HG03460 (cell line): ENCODE results near the gene HEBP1.

ENCODE experiments used
- ATAC-seq: cut with Tn5 transposase; IDR thresholded peaks from one replicate; pipeline ENCODE4 v1.9.1; 2021; ENCODE audit not compliant: unreplicated experiment

Gene HEBP1

GRCh38 chr12:12992418-12993130, 7.5 kb downstream of the HEBP1 start:
- ATAC-seq, result no peak

- no peak for ATAC-seq
These were observed 9.2 kb downstream of the HEBP1 start for GRCh38 chr12:12990700-12991468.

- ATAC-seq, result no peak
These were observed 12.6 kb downstream of the HEBP1 start for GRCh38 chr12:12987421-12987820.

GRCh38 chr12:12986775-12987331, 13.2 kb downstream of the HEBP1 start:
- no peak for ATAC-seq

- no peak for ATAC-seq
These were observed 14.2 kb downstream of the HEBP1 start for GRCh38 chr12:12985817-12986408.

GRCh38 chr12:12984149-12984548, 15.9 kb downstream of the HEBP1 start:
- no peak for ATAC-seq

- ATAC-seq, result no peak
These were observed 16.5 kb downstream of the HEBP1 start for GRCh38 chr12:12983420-12984035.

- ATAC-seq, result no peak
These were observed 17.7 kb downstream of the HEBP1 start for GRCh38 chr12:12982331-12982730.

GRCh38 chr12:12979731-12980259, 20.3 kb downstream of the HEBP1 start:
- ATAC-seq, result no peak

- no peak for ATAC-seq
These were observed 20.9 kb downstream of the HEBP1 start for GRCh38 chr12:12979126-12979525.

GRCh38 chr12:12977231-12977630, 22.8 kb downstream of the HEBP1 start:
- no peak for ATAC-seq

- no peak for ATAC-seq
These were observed 23.7 kb downstream of the HEBP1 start for GRCh38 chr12:12976366-12976765.

- no peak for ATAC-seq
These were observed 24.6 kb downstream of the HEBP1 start for GRCh38 chr12:12975322-12976077.

- ATAC-seq, result no peak
These were observed 25.9 kb downstream of the HEBP1 start for GRCh38 chr12:12974211-12974610.

GRCh38 chr12:12973019-12973418, 27.0 kb downstream of the HEBP1 start:
- ATAC-seq, result no peak

- no peak for ATAC-seq
These were observed 34.2 kb downstream of the HEBP1 start for GRCh38 chr12:12965836-12966235.

- ATAC-seq, result no peak
These were observed 35.8 kb downstream of the HEBP1 start for GRCh38 chr12:12964255-12964654.

GRCh38 chr12:12960639-12961209, 39.3 kb downstream of the HEBP1 start:
- no peak for ATAC-seq

GRCh38 chr12:12958886-12959285, 41.2 kb downstream of the HEBP1 start:
- no peak for ATAC-seq
